NOMO-1 treated with dmso at 0.1 percent for 144 hours (cell line): ENCODE data around the gene HNRNPL.
"Not testable (repeated sequence)": the region's sequence is repeated elsewhere in the genome, so short reads cannot be mapped to it uniquely, and the experiment has no call there.

Source experiments
- DNase-seq: peaks from one replicate; lab custom pipeline; 2025; ENCODE audit not compliant: unreplicated experiment; lab: John Stamatoyannopoulos, UW

HNRNPL gene

DNA sequence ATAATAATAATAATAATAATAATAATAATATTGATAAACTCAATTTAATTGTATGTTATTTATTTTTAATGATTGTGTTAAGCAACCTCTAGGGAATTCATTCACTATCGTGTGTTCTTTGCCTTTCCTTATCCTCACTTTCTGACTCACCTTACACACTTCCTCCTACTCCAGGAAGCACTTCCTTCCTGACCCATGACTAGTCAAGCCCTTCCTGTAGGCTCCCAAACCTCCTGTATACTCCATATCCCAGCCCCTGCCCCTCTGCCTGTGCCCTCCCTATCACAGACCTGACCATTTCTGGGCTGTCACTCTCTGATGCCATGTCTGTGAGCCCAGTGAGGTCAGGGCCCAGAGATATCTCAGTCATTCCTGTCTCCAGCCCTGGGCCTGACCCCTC, 44.6 kb downstream of the HNRNPL start:
- DNase-seq: no peak

- DNase-seq: no peak
Observed at GRCh38 chr19:38803543-38803942, 46.2 kb downstream of the HNRNPL start.

DNA sequence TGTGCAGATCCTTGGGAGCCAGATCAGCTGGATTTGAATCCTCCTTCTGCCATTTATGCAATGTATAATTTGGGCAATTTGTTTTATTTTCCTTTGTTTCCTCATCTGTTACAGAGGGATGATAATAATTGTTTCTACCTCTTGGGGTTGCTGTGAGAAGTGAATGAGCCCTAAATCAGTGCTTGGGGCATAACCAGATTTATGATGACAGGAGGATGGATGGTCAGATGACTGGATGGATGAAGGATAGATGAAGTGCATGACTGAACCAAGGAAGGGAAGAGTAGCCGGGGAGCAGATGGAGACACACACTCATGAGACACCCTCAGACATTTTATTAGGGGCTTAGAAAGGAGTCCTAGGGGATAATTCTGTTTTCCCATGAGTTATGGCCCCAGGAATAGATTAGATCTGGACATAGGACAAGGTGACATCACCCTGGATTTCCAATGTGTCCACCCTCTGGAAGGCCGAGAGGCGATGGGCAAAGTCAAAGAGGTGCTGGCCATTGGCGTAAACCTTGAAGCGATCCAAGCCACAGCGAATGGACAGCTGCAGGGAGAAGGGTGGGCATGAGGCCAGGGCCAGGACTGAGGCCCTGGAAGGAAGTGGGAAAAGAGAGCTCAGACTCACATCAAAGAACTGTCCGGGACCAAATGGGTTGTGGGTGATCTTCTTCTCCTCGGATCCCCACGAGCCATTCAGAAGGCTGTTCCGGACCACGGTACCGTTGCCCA, 48.3 kb downstream of the HNRNPL start:
- no peak for DNase-seq

GRCh38 chr19:38800577-38801347, 49.0 kb downstream of the HNRNPL start:
- DNase-seq: no peak

- no peak for DNase-seq
Observed at GRCh38 chr19:38799104-38799503, 50.7 kb downstream of the HNRNPL start.

- not testable (repeated sequence) for DNase-seq
Observed at GRCh38 chr19:38797781-38798180, 52.0 kb downstream of the HNRNPL start.

DNA sequence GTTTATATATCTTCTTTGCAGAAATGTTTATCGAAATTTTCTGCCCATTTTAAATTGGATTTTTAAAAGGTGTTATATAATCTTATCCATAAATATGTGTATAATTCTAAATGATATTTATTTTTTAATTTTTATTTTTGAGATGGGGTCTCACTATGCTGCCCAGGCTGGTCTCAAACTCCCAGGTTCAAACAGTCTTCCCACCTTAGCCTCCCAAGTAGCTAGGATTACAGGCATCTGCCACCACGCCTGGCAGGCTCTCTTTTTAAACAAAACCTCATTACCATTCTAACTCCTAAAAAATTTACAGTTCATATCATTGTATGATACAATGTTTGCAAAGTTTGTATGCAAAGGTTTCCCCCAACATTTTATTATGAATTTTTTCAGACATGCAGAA, 53.6 kb downstream of the HNRNPL start:
- no peak for DNase-seq

- no peak for DNase-seq
Observed at GRCh38 chr19:38795549-38795948, 54.2 kb downstream of the HNRNPL start.

- DNase-seq: no peak
Observed at GRCh38 chr19:38793671-38794070, 56.1 kb downstream of the HNRNPL start.

DNA sequence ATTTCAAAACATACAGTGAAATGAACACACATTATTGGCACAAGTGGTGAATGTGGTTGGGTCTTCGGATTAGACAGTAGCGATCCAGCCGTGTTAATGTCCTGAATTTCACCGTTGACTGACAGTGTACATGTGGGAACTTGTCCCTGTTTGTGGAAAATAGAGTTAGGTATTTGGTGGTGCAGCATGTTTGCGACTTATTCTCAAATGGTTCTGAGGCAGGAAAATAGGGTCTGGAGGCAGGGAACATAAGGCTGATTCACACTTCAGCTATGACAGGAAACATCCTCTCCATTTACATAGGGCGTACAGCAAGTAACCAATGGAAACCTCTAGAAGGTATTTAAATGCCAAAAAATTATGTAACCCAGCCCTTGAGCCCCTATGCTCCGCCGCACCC, 56.6 kb downstream of the HNRNPL start:
- DNase-seq: no peak

GRCh38 chr19:38792250-38793111, 57.3 kb downstream of the HNRNPL start:
- DNase-seq: no peak

DNA sequence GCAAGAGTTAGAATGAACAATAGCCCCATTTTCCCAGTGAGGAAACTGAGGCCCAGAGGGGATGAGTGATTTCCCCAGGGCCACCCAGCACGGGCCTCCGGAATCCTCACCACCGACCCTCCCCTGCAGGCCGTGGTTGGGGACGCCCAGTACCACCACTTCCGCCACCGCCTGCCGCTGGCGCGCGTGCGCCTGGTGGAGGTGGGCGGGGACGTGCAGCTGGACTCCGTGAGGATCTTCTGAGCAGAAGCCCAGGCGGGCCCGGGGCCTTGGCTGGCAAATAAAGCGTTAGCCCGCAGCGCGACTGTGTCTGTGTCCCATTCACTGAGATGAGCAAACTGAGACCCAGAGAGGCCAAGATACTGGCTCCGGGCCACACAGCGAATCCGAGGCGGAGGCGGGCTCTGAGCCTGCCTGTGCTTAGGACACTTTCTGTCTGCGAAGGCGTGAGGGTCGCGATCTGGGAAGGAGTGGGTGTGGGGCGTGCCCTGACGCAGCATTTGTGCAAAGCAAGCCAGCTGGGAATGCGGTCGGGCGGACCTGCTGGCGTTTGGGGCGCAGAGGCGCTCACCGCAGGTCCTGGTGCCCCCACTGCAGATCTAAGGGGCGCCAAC, 58.2 kb downstream of the HNRNPL start:
- DNase-seq: not testable (repeated sequence)

GRCh38 chr19:38790507-38791403, 59.0 kb downstream of the HNRNPL start:
- DNase-seq: not testable (repeated sequence)

GRCh38 chr19:38788478-38789243, 61.1 kb downstream of the HNRNPL start, which contains the start of gene LGALS7B:
TSS of gene LGALS7B (plus strand) at chr19:38789200. CDS start at chr19:38789227, 27 bp downstream.
- no peak for DNase-seq

- no peak for DNase-seq
Observed at GRCh38 chr19:38786572-38787265, 63.1 kb downstream of the HNRNPL start.
